Esophagus squamous epithelium (tissue), 4 donors: ENCODE results near the gene IKZF5.

Source experiments
- POLR2A ChIP-seq, 4 donors: fragments of 450-650 bp; IDR thresholded peaks; one replicate each; pipeline ENCODE4 v1.6.1; 2017; ENCODE audit warnings: antibody characterized with exemption in 4 of 4, mild to moderate bottlenecking in 4 of 4, moderate library complexity in 3 of 4
- TF ChIP-seq, protein P1 (sequence below), 6 experiments: fragments of 450-650 bp in 4 of 6; fragments of 200-600 bp in 2 of 6; sonication (generic) in 2 of 6; IDR thresholded peaks; one replicate each; pipeline ENCODE4 v1.5.1; 2016 to 2019; ENCODE audit warnings: antibody characterized with exemption in 6 of 6, mild to moderate bottlenecking in 4 of 6, moderate library complexity in 4 of 6

DNA sequence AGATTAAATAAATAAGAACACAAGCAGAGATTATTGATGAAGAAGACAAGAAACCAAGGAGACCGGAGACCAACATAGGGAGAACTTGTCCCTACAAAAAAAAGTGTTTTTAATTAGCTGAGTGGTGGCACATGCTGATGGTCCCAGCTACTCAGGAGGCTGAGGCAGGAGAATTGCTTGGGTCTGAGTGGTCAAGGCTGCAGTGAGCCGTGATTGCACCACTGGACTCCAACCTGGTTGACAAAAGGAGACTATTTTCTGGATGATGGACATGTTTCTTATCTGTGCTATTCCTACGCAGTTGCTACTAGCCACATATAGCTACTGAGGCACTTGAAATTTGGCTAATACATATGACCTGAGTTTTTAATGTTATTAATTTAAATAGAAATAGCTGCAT is 9.7 kb downstream of the IKZF5 start:
- no peak for TF ChIP-seq POLR2A (IDR thresholded peaks at IDR 0.05)
- TF ChIP-seq, protein P1, sequence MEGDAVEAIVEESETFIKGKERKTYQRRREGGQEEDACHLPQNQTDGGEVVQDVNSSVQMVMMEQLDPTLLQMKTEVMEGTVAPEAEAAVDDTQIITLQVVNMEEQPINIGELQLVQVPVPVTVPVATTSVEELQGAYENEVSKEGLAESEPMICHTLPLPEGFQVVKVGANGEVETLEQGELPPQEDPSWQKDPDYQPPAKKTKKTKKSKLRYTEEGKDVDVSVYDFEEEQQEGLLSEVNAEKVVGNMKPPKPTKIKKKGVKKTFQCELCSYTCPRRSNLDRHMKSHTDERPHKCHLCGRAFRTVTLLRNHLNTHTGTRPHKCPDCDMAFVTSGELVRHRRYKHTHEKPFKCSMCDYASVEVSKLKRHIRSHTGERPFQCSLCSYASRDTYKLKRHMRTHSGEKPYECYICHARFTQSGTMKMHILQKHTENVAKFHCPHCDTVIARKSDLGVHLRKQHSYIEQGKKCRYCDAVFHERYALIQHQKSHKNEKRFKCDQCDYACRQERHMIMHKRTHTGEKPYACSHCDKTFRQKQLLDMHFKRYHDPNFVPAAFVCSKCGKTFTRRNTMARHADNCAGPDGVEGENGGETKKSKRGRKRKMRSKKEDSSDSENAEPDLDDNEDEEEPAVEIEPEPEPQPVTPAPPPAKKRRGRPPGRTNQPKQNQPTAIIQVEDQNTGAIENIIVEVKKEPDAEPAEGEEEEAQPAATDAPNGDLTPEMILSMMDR (IDR thresholded peaks at IDR 0.05) = no peak
